ENCODE results near the gene OR11H7. TPM values are rescaled to one million over a fixed set of nuclear protein-coding genes. Genes with fewer than 3 reads are reported as not detected.

The OR11H7 gene
- not detected for total RNA-seq

- WGBS, 2 donors, result 29 to 42% methylated on average over 1 of the region's 1 CpG
- no peak within 1 kb of the TSS for H3K27ac ChIP-seq
These were observed at the start of gene OR11H7 for GRCh38 chr14:20228681-20229080. Gene OR11H7 (plus strand): TSS chr14:20228981.

GRCh38 chr14:20179218-20179617 lies 49.6 kb upstream of the OR11H7 start:
- ATAC-seq, result no peak
- TF ChIP-seq CTCF (IDR thresholded peaks at IDR 0.05), result no peak
- no peak for TF ChIP-seq POLR2A (IDR thresholded peaks at IDR 0.05)
- Histone ChIP-seq H3K36me3 (replicated peaks in 1 of 2; ENCODE audit: insufficient read depth in 1 of 2, low read depth in 2 of 2) (no peaks in the 10 kb centered on the region), H3K4me3 (no peak overlapping the region), H3K4me1 (peaks cover 23% of the 10 kb centered on the region), H3K9me3 (no peaks in the 10 kb centered on the region), H3K27ac (peak overlapping the region in 1 of 4 donors; percentile 55), H3K27me3 (no peaks in the 10 kb centered on the region)
- intact Hi-C loops (cut with DNase I), result no loop called here
- WGBS, 2 donors, result 64 to 70% methylated on average over 5 of the region's 5 CpGs
- peak in 1 of 4 donors; percentile 53 for DNase-seq

More at GRCh38 chr14:20228681-20229080, at the start of gene OR11H7:
- DNase-seq (no peak), ATAC-seq (no peak)
- TF ChIP-seq CTCF (IDR thresholded peaks at IDR 0.05), result no peak
- TF ChIP-seq POLR2A (IDR thresholded peaks at IDR 0.05), result no peak
- Histone ChIP-seq H3K27me3 (no peaks in the 10 kb centered on the region), H3K4me1 (no peaks in the 10 kb centered on the region), H3K36me3 (replicated peaks in 1 of 2; ENCODE audit: insufficient read depth in 1 of 2, low read depth in 2 of 2) (no peaks in the 10 kb centered on the region), H3K9me3 (no peaks in the 10 kb centered on the region), H3K4me3 (no peak within 1 kb of the TSS)
- intact Hi-C loops (cut with DNase I), result no loop called here

GRCh38 chr14:20179880-20180279 lies 48.9 kb upstream of the OR11H7 start:
- WGBS, 2 donors, result 73 to 74% methylated on average over 2 of the region's 2 CpGs
- TF ChIP-seq POLR2A (IDR thresholded peaks at IDR 0.05) (no peak), CTCF (IDR thresholded peaks at IDR 0.05) (no peak)
- H3K9me3 ChIP-seq, result no peaks in the 10 kb centered on the region
- no peaks in the 10 kb centered on the region for H3K36me3 ChIP-seq (replicated peaks in 1 of 2; ENCODE audit: insufficient read depth in 1 of 2, low read depth in 2 of 2)
- peaks cover 23% of the 10 kb centered on the region for H3K4me1 ChIP-seq
- H3K27me3 ChIP-seq, result no peaks in the 10 kb centered on the region
- no peak for DNase-seq
- H3K27ac ChIP-seq, result peak overlapping the region in 1 of 4 donors; percentile 55
- ATAC-seq, result no peak
- intact Hi-C loops (cut with DNase I), result no loop called here
- no peak overlapping the region for H3K4me3 ChIP-seq

GRCh38 chr14:20180486-20180885 lies 48.3 kb upstream of the OR11H7 start:
- intact Hi-C loops (cut with DNase I), result no loop called here
- no peak for DNase-seq
- H3K4me3 ChIP-seq, result no peak overlapping the region
- H3K36me3 ChIP-seq (replicated peaks in 1 of 2; ENCODE audit: insufficient read depth in 1 of 2, low read depth in 2 of 2), result no peaks in the 10 kb centered on the region
- peaks cover 17% of the 10 kb centered on the region for H3K4me1 ChIP-seq
- TF ChIP-seq POLR2A (IDR thresholded peaks at IDR 0.05) (no peak), CTCF (IDR thresholded peaks at IDR 0.05) (no peak)
- H3K27me3 ChIP-seq, result no peaks in the 10 kb centered on the region
- ATAC-seq, result no peak
- 54 to 56% methylated on average over 2 of the region's 2 CpGs for WGBS, 2 donors
- H3K27ac ChIP-seq, result peak overlapping the region in 1 of 4 donors; percentile 55
- no peaks in the 10 kb centered on the region for H3K9me3 ChIP-seq

GRCh38 chr14:20184181-20184580 lies 44.6 kb upstream of the OR11H7 start:
- H3K4me1 ChIP-seq, result no peaks in the 10 kb centered on the region
- H3K4me3 ChIP-seq, result no peak overlapping the region
- ATAC-seq (no peak), DNase-seq (no peak)
- no peaks in the 10 kb centered on the region for H3K27me3 ChIP-seq
- H3K9me3 ChIP-seq, result no peaks in the 10 kb centered on the region
- no peak for TF ChIP-seq POLR2A (IDR thresholded peaks at IDR 0.05)
- no peak for TF ChIP-seq CTCF (IDR thresholded peaks at IDR 0.05)
- intact Hi-C loops (cut with DNase I), result no loop called here
- WGBS, 2 donors, result 61 to 65% methylated on average over 5 of the region's 5 CpGs
- H3K27ac ChIP-seq, result no peak overlapping the region
- no peaks in the 10 kb centered on the region for H3K36me3 ChIP-seq (replicated peaks in 1 of 2; ENCODE audit: insufficient read depth in 1 of 2, low read depth in 2 of 2)

Data from body of pancreas (tissue), 4 donors.